Activated T-helper 9 cell treated with anti-CD3 and anti-CD28 coated beads, Interleukin-2, amount 50 U/mL, for 16 hours (primary cell): ENCODE measurements around the gene PRKCA.

Source experiments
- DNase-seq: peaks from one replicate; pipeline ENCODE4 v3.0.0-alpha.2; 2020; ENCODE audit warnings: low read depth

Gene PRKCA

GRCh38 chr17:66547151-66547865, 244.9 kb downstream of the PRKCA start:
- no peak for DNase-seq

DNA sequence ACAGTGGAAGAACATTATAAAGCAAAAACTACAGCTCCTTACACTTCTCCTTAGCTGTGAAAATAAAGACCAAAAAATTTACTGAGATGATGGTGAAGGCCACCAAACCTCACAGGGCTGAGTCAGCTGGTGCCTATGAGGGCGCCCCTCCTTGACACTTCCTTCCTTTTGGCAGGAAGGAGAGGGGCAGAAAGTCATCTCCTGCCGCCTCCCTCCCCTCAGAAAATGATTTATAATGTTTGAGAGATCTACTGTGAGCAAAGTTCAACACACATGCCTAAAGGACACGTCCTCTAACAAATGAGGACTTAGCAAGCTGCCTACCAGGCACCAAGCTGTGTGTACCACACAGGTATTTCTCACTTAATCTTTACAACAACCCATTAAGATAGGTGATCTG, 245.7 kb downstream of the PRKCA start:
- peak; percentile 27 for DNase-seq

- no peak for DNase-seq
Observed at GRCh38 chr17:66548659-66549310, 246.4 kb downstream of the PRKCA start.

DNA sequence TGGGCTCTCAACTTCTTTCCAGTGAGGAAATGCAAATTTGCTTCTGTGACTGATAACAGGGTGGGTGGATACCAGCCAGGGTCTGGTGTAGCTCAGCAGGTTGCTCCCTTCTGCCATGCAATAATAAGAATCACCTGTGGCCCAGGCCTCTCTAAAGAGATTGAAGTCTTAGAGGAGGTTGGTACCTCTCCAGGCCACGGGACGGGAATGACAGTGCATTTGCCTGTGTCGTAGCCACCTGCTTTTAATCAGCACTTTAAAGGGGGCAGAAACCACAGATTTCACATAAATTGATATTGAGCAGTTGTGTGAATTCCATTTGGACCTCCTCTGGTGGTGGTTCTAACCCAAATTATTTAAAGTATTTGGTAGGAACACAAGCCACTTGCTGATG, 246.9 kb downstream of the PRKCA start:
- no peak for DNase-seq

GRCh38 chr17:66549731-66550207, 247.4 kb downstream of the PRKCA start:
- DNase-seq = no peak

- DNase-seq = no peak
Observed at GRCh38 chr17:66551839-66552238, 249.4 kb downstream of the PRKCA start.

DNA sequence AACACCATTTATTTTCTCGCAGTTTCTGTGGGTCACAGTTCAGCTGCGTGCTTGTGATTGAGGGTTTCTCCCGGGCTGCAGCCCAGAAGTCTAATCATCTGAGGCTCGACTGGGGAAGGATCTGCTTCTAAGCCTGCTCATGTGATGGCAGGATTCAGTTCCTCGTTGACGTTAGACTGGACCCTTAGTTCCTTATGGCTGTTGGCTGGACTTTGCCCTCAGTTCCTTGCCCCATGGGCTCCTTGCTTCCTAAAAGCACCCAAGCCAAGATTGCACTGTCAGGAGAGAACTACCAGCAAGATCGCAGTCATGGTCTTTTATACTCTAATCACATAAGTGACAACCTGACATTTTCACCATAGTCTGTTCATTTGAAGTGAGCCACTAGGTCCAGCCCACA, 250.0 kb downstream of the PRKCA start:
- no peak for DNase-seq

DNA sequence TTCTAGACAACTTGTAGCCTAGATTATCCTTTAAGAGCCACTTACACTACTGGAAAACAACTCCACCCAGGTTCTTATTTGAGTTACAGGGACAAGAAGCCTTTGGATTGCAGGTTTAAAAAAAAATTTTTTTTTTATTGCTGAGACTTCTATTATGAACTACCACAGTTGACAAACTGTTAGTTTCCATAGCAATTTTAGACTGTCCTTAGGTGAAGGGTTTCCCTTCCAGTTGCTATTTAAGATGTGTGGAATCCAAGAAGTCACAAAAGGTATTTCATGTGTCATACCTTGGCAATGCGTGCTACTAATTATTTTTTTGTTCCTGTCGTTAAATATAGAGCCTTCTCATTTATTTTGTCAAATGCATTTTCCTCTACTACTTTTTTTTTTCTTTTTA, 253.2 kb downstream of the PRKCA start:
- no peak for DNase-seq

DNA sequence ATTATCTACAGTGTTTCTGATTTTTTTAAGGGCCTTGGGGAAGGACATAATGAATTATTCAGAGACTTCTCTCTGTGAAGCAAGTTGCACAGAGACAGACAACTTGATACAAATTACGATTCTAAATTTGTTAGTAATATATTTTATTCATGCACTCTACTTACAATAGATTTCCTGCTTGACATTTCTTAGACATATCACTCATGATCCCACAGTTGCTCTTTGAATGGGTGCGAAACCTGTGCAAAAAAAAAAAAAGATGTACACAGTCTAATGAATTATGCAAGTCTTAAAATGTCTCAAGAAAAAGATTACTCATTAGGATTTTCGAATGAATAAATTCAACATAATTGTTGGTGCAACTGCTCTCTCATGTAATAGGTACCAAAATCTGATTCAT, 254.8 kb downstream of the PRKCA start:
- DNase-seq = no peak

GRCh38 chr17:66557886-66558285, 255.5 kb downstream of the PRKCA start:
- no peak for DNase-seq

DNA sequence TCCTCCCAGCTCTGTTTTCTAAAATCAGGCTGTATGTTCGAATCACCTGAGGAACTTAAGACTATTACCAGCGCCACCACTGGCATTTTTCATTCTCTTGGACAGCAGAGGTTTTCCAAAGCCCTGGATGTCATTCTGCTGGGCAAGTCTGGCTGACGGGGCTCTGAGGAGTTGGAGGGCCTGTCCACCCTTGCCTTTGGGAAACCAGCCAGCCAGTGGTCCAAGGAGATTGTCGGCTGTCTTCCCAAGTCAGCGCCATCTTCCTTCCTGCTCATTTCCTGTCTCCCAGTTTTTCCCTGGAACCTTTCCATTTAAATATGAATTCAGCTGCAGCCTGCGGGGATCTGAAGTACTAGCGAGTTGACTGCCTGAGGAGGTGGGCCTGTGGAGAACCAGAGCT, 258.3 kb downstream of the PRKCA start:
- DNase-seq = no peak

DNA sequence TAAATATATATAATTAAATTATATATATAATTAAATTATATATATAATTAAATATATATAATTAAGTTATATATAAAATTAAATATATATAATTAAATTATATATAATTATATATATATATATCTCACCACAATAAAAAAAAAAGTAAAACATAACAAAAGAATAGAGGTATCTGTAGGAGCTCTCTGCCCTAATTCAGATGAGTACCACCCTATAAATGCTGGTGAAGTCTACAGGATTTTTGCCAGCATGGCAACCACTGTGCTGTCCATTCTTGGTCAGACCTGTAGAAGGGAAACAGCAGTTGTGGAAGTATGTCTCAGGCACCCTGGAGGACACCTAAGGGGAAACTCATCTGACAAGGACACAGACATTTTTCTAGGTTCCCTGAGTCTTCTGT, 259.7 kb downstream of the PRKCA start:
- no peak for DNase-seq

DNA sequence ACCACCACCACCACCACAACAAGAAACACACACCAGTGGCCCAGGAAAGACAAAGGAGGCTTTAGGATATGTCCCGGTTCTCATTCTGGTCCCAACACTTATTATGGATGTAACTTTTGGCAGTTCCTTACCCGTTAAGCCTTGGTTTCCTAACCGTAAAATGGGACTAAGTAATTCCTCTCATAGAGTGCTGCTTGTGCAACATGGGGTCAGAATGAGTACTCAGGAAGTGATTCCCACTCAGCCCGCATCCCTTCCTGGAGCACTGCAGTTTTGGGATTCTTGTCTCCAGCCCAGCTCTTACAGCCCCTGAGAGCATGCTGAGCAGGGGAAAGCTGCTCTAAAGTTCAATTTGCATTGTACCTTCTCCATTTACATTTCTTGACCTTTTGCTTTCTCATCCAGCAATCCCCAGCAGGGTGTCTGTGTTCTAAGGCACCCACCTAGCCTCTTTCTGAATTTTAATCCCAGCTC, 262.6 kb downstream of the PRKCA start:
- DNase-seq = no peak

GRCh38 chr17:66567234-66568170, 265.1 kb downstream of the PRKCA start:
- peak; percentile 67 for DNase-seq

DNA sequence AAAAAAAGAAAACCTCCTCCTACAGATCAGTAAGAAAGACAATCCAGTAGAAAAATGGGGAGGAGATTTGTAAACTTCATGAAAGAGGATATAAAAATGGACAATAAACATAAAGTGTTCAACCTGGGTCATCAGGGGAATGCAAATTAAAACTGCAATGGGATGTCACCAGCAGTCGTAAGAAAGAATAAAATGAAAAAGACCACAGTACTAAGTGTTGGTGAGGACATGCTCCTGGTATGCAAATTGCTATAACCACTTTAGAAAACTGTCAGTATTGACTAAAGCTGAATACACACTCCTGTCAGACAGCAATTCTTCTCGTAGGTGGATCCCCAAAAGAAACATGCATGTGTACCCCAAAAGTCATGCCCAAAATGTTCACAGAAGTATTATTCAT, 267.2 kb downstream of the PRKCA start:
- no peak for DNase-seq

DNA sequence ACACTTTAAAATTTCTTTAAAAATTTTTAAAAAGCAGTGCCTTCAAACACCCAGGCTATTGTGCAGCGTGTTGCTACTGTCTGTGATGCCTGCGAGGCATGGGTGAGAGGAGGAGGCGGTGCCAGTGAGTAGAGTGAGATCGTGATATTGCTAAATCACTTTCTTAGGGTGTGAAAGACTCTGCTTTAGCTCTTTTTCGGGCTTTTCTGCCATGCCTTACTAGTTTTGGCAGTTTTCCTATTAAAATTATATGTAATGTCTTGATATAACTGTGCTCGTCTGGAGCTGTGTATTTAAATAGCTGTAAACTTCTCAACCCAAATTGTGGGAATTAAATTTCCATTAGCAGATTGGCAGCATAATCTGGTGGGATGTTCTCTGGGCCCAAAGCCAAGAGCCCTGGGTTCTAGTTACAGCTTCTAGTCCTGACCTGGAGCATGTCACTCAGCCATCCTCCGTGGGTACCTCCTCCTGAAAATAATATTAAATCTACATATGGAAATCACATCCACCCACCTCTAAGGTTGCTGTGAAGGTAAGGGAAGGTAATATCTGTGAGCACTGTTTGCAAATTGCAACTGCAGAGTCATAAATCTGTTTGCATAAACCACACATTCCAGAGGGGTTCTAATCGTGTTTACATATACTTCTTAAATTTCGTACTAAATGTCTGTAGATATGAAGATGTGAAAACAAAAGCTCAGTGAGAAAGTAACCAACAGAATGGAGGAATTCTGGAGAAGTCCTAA, 268.2 kb downstream of the PRKCA start:
- DNase-seq = no peak

DNA sequence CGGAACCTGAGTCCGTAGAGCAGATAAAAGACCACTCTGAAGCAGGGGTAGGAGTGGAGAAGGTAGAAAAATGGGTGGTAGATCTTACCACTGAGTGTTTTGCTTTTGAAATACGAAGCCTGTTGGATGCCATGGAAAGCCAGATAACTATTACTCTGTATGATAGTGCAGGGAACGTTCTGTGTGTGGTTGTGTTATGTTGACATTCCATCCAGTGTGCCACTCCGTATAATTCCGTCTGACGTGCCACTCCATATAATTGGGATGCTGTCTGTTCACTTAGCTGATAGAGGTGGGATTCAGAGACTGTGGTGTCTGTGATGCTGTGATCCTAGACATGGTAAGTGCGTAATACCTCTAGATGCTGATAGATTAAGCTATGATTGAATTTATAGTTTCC, 269.3 kb downstream of the PRKCA start:
- no peak for DNase-seq

DNA sequence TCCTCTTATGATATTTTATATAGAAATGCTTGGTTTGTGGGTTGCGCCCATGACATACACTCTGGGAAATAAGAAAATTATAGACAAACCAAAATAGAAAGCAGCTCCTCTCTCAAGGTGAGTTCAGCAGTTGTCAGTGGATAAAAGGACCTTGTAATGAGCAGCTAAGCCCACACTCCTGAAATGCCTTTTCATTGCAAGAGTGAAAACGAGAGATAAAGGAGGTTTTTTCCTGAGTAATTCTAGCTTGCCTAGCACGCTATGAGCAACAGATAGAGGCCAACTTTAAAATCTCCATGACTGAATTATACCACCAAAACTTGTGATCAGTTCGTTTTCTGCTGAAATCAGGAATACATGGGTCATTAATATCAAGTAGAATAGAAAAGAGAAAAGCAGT, 270.7 kb downstream of the PRKCA start:
- no peak for DNase-seq

- no peak for DNase-seq
Observed at GRCh38 chr17:66574123-66574522, 271.7 kb downstream of the PRKCA start.

DNA sequence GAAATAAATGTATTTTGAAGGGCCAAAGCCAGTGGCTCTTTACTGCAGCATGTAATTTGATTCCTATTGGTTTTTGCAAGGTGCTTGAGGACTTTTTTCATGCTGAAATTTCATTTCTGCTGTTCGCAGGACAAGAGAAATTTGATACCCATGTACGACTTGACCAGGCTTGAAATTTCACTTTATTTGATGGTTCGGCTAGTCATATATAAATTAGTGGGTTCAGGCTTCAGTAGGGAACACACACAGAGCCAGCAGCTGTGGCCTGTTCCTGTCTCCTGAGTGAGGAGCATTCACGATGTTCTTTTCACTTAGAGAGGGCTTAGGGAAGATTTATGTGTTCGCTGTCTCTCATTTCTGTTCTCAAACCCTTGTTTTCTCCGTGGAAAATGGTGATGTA, 274.1 kb downstream of the PRKCA start:
- no peak for DNase-seq

GRCh38 chr17:66577041-66577440, 274.6 kb downstream of the PRKCA start:
- DNase-seq = no peak
